ENCODE results near the gene INMT.

Gene INMT

GRCh38 chr7:30771880-30772425 is 20.0 kb downstream of the INMT start:
- no peaks in the 10 kb centered on the region for H3K9me3 ChIP-seq (ENCODE audit: insufficient read depth, low read depth, low read length)
- H4K20me1 ChIP-seq (ENCODE audit: insufficient read depth, low read length, poor library complexity, severe bottlenecking), result no peaks in the 10 kb centered on the region
- TF ChIP-seq EZH2phosphoT487 (IDR thresholded peaks at IDR 0.05; ENCODE audit: borderline replicate concordance), result no peak
- peak overlapping the region; percentile 75 for H3K4me3 ChIP-seq (ENCODE audit: low read length, poor library complexity, severe bottlenecking)
- H3K36me3 ChIP-seq (ENCODE audit: insufficient read depth, low read length), result no peaks in the 10 kb centered on the region
- no peaks in the 10 kb centered on the region for H3K27me3 ChIP-seq (ENCODE audit: insufficient read depth, low read length, poor library complexity, severe bottlenecking)
- H3K79me2 ChIP-seq (ENCODE audit: insufficient read depth, low read length), result no peaks in the 10 kb centered on the region
- peak overlapping the region; percentile 60 for H3K9ac ChIP-seq (ENCODE audit: low read depth, low read length, poor library complexity, severe bottlenecking)
- no peaks in the 10 kb centered on the region for H3K4me1 ChIP-seq (ENCODE audit: insufficient read depth, low read length, poor library complexity, severe bottlenecking)
- H2AFZ ChIP-seq (ENCODE audit: low read length), result peak overlapping the region; percentile 99
- H3K9me2 ChIP-seq (replicated peaks; ENCODE audit: low read depth, low read length), result no peaks in the 10 kb centered on the region
- H3K4me2 ChIP-seq (ENCODE audit: low read depth, low read length, poor library complexity, severe bottlenecking), result peak overlapping the region; percentile 80
- H3F3A ChIP-seq (ENCODE audit: low read depth), result no peaks in the 10 kb centered on the region

GRCh38 chr7:30772984-30773383 is 21.0 kb downstream of the INMT start:
- TF ChIP-seq CTCF (conservative IDR thresholded peaks at IDR 0.05; ENCODE audit: low read length) (no peak), EZH2phosphoT487 (IDR thresholded peaks at IDR 0.05; ENCODE audit: borderline replicate concordance) (no peak)

GRCh38 chr7:30775992-30776391 is 24.1 kb downstream of the INMT start:
- no peaks in the 10 kb centered on the region for H3K79me2 ChIP-seq (ENCODE audit: insufficient read depth, low read length)
- H3K4me1 ChIP-seq (ENCODE audit: insufficient read depth, low read length, poor library complexity, severe bottlenecking), result no peaks in the 10 kb centered on the region
- H3K9ac ChIP-seq (ENCODE audit: low read depth, low read length, poor library complexity, severe bottlenecking), result no peak overlapping the region
- no peaks in the 10 kb centered on the region for H3F3A ChIP-seq (ENCODE audit: low read depth)
- H4K20me1 ChIP-seq (ENCODE audit: insufficient read depth, low read length, poor library complexity, severe bottlenecking), result no peaks in the 10 kb centered on the region
- H3K9me3 ChIP-seq (ENCODE audit: insufficient read depth, low read depth, low read length), result no peaks in the 10 kb centered on the region
- no peak overlapping the region for H3K4me3 ChIP-seq (ENCODE audit: low read length, poor library complexity, severe bottlenecking)
- no peak overlapping the region for H2AFZ ChIP-seq (ENCODE audit: low read length)
- no peaks in the 10 kb centered on the region for H3K9me2 ChIP-seq (replicated peaks; ENCODE audit: low read depth, low read length)
- H3K27me3 ChIP-seq (ENCODE audit: insufficient read depth, low read length, poor library complexity, severe bottlenecking), result no peaks in the 10 kb centered on the region
- no peak overlapping the region for H3K4me2 ChIP-seq (ENCODE audit: low read depth, low read length, poor library complexity, severe bottlenecking)
- TF ChIP-seq EZH2phosphoT487 (IDR thresholded peaks at IDR 0.05; ENCODE audit: borderline replicate concordance), result no peak
- TF ChIP-seq CTCF (conservative IDR thresholded peaks at IDR 0.05; ENCODE audit: low read length), result no peak
- H3K36me3 ChIP-seq (ENCODE audit: insufficient read depth, low read length), result no peaks in the 10 kb centered on the region

More at GRCh38 chr7:30772984-30773383, 21.0 kb downstream of the INMT start:
- Histone ChIP-seq H3K9me3 (ENCODE audit: insufficient read depth, low read depth, low read length) (no peaks in the 10 kb centered on the region), H3K9ac (ENCODE audit: low read depth, low read length, poor library complexity, severe bottlenecking) (no peak overlapping the region), H3K4me2 (ENCODE audit: low read depth, low read length, poor library complexity, severe bottlenecking) (no peak overlapping the region), H3K9me2 (replicated peaks; ENCODE audit: low read depth, low read length) (no peaks in the 10 kb centered on the region), H3K27me3 (ENCODE audit: insufficient read depth, low read length, poor library complexity, severe bottlenecking) (no peaks in the 10 kb centered on the region), H4K20me1 (ENCODE audit: insufficient read depth, low read length, poor library complexity, severe bottlenecking) (no peaks in the 10 kb centered on the region), H3K79me2 (ENCODE audit: insufficient read depth, low read length) (no peaks in the 10 kb centered on the region), H3K4me1 (ENCODE audit: insufficient read depth, low read length, poor library complexity, severe bottlenecking) (no peaks in the 10 kb centered on the region), H3F3A (ENCODE audit: low read depth) (no peaks in the 10 kb centered on the region), H2AFZ (ENCODE audit: low read length) (no peak overlapping the region), H3K4me3 (ENCODE audit: low read length, poor library complexity, severe bottlenecking) (no peak overlapping the region), H3K36me3 (ENCODE audit: insufficient read depth, low read length) (no peaks in the 10 kb centered on the region)

- Histone ChIP-seq H3K9me3 (ENCODE audit: insufficient read depth, low read depth, low read length) (no peaks in the 10 kb centered on the region), H3K79me2 (ENCODE audit: insufficient read depth, low read length) (no peaks in the 10 kb centered on the region), H4K20me1 (ENCODE audit: insufficient read depth, low read length, poor library complexity, severe bottlenecking) (no peaks in the 10 kb centered on the region), H3K9ac (ENCODE audit: low read depth, low read length, poor library complexity, severe bottlenecking) (no peak overlapping the region), H3K4me3 (ENCODE audit: low read length, poor library complexity, severe bottlenecking) (no peak overlapping the region), H3K36me3 (ENCODE audit: insufficient read depth, low read length) (no peaks in the 10 kb centered on the region), H3K4me2 (ENCODE audit: low read depth, low read length, poor library complexity, severe bottlenecking) (no peak overlapping the region), H2AFZ (ENCODE audit: low read length) (no peak overlapping the region), H3K9me2 (replicated peaks; ENCODE audit: low read depth, low read length) (no peaks in the 10 kb centered on the region), H3K4me1 (ENCODE audit: insufficient read depth, low read length, poor library complexity, severe bottlenecking) (no peaks in the 10 kb centered on the region), H3K27me3 (ENCODE audit: insufficient read depth, low read length, poor library complexity, severe bottlenecking) (no peaks in the 10 kb centered on the region), H3F3A (ENCODE audit: low read depth) (no peaks in the 10 kb centered on the region)
- no peak for TF ChIP-seq EZH2phosphoT487 (IDR thresholded peaks at IDR 0.05; ENCODE audit: borderline replicate concordance)
- TF ChIP-seq CTCF (conservative IDR thresholded peaks at IDR 0.05; ENCODE audit: low read length), result no peak
Observed at GRCh38 chr7:30776971-30777370, 25.0 kb downstream of the INMT start.
